ENCODE results near the gene COPZ2. TPM values are rescaled to one million over a fixed set of nuclear protein-coding genes. Genes with fewer than 3 reads are reported as not detected.
"Not testable (repeated sequence)": the region's sequence is repeated elsewhere in the genome, so short reads cannot be mapped to it uniquely, and the experiment has no call there.

Gene COPZ2
- polyA plus RNA-seq, 1 donor from 2014 or later, result 1.7 TPM

DNA sequence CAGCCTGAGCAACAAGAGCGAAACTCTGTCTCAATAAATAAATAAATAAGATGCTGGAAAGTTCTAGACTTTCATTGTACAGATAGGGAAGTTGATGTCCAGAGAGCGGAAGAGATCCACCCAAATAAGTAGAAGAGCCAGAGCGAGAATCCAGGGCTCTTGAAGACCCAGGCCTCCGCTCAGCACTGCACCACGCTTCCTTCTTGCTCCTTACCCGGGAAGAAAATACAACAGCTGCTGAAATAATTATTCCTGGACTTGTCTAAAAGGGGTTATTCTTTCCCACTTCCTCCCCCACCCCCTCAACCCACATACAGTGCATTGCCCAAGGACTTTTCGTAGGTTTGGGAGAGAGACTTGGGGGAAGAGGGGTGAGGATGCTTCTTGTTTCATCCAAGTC is 40.0 kb downstream of the COPZ2 start:
- H3K9me3 Mint-ChIP-seq, result no peaks in the 10 kb centered on the region
- peaks cover 0 to 4% (median 0%) of the 10 kb centered on the region in 3 donors for H3K4me1 Mint-ChIP-seq
- no peaks in the 10 kb centered on the region for H3K36me3 Mint-ChIP-seq
- no peak overlapping the region for H3K27ac Mint-ChIP-seq
- no peak overlapping the region for H3K4me3 Mint-ChIP-seq
- H3K27me3 Mint-ChIP-seq, result peaks cover 2% of the 10 kb centered on the region

- Mint-ChIP-seq H3K27me3 (peaks cover 2% of the 10 kb centered on the region), H3K9me3 (no peaks in the 10 kb centered on the region), H3K4me1 (no peaks in the 10 kb centered on the region), H3K27ac (peak overlapping the region in 1 of 3 donors; percentile 53), H3K36me3 (no peaks in the 10 kb centered on the region), H3K4me3 (no peak overlapping the region)
These were observed 41.4 kb downstream of the COPZ2 start for GRCh38 chr17:47996201-47996600.

GRCh38 chr17:47995241-47995935 is 42.2 kb downstream of the COPZ2 start:
- H3K4me1 Mint-ChIP-seq, result no peaks in the 10 kb centered on the region
- no peaks in the 10 kb centered on the region for H3K9me3 Mint-ChIP-seq
- H3K27me3 Mint-ChIP-seq, result peaks cover 2% of the 10 kb centered on the region
- H3K4me3 Mint-ChIP-seq, result peak overlapping the region in 1 of 4 donors; percentile 17
- no peak overlapping the region for H3K27ac Mint-ChIP-seq
- H3K36me3 Mint-ChIP-seq, result no peaks in the 10 kb centered on the region

- H3K27me3 Mint-ChIP-seq, result peaks cover 2% of the 10 kb centered on the region
- H3K9me3 Mint-ChIP-seq, result no peaks in the 10 kb centered on the region
- no peak overlapping the region for H3K4me3 Mint-ChIP-seq
- no peaks in the 10 kb centered on the region for H3K36me3 Mint-ChIP-seq
- no peak overlapping the region for H3K27ac Mint-ChIP-seq
- H3K4me1 Mint-ChIP-seq, result no peaks in the 10 kb centered on the region
These were observed 42.9 kb downstream of the COPZ2 start for GRCh38 chr17:47994724-47995123.

GRCh38 chr17:47993964-47994363 is 43.6 kb downstream of the COPZ2 start:
- Mint-ChIP-seq H3K4me3 (no peak overlapping the region), H3K36me3 (no peaks in the 10 kb centered on the region), H3K9me3 (no peaks in the 10 kb centered on the region), H3K27ac (no peak overlapping the region), H3K4me1 (no peaks in the 10 kb centered on the region), H3K27me3 (peaks cover 2% of the 10 kb centered on the region)

DNA sequence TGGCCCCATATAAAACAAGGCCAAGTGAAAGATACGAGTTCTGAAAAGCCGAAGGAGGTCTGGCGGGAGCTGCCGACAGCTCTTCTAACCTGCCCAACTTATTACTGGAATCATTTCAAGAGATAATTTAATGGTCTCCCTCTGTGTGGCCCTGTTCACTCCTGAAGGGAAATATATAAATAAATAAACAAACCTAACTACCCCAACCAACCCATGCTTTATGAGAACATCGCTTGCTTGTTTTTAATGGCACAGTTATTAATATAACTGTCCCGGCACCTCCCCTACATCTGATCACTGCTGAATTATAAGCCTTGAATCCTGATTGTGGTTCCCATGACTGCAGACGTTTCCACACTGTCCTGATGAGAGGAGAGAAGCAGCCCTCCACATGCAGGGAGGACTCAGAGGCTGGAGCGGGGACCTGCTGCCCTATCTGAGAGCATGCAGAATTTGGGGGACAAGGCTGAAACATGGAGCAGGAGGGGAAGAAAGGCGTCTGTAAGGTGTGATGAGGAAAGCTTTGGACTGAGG is 44.5 kb downstream of the COPZ2 start:
- H3K4me1 Mint-ChIP-seq, result no peaks in the 10 kb centered on the region
- no peak overlapping the region for H3K27ac Mint-ChIP-seq
- H3K4me3 Mint-ChIP-seq, result no peak overlapping the region
- H3K36me3 Mint-ChIP-seq, result no peaks in the 10 kb centered on the region
- H3K27me3 Mint-ChIP-seq, result peaks cover 2% of the 10 kb centered on the region
- H3K9me3 Mint-ChIP-seq, result no peaks in the 10 kb centered on the region

DNA sequence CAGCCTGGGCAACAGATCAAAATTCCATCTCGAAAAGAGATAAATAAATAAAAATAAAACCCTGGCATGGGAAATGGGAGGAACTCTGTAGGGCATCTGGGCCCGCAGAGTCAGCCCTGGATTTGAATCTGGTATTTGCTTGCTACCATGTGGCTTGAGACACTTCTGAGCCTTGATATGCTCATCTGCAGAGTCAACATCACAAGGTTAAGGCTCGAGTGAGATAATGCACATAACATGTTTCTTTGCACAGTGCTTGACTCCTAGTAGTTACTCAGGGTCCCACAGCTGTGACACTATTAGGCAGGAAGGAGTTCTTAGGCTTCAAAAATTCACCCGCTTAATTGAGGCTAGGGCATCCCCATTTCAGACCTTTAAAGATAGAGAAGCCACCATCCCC is 45.4 kb downstream of the COPZ2 start:
- Mint-ChIP-seq H3K4me1 (no peaks in the 10 kb centered on the region), H3K9me3 (no peaks in the 10 kb centered on the region), H3K27me3 (peaks cover 2% of the 10 kb centered on the region), H3K36me3 (no peaks in the 10 kb centered on the region), H3K4me3 (no peak overlapping the region), H3K27ac (no peak overlapping the region)

- no peaks in the 10 kb centered on the region for H3K9me3 Mint-ChIP-seq
- H3K4me3 Mint-ChIP-seq, result no peak overlapping the region
- H3K4me1 Mint-ChIP-seq, result no peaks in the 10 kb centered on the region
- peaks cover 2% of the 10 kb centered on the region for H3K27me3 Mint-ChIP-seq
- no peaks in the 10 kb centered on the region for H3K36me3 Mint-ChIP-seq
- no peak overlapping the region for H3K27ac Mint-ChIP-seq
These were observed 46.5 kb downstream of the COPZ2 start for GRCh38 chr17:47990962-47991731.

DNA sequence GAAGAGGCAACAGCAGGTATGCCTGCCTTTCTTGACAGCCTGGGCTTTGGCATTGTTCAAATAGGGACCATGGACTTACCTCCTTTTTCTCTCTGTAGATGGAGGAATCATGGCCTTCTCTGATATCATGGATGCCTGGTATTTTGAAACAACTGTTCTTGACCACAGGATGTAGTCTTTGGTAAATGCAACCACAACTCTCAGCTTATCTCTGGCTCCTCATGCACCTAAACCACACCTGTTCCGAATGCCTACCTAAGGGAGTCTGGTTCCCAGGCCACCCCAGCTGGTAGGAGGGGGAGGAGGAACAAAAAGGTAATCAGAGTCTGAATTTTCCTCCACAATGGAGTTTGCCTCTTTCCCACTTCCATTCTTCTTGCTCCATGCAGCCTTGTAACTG is 47.9 kb downstream of the COPZ2 start:
- Mint-ChIP-seq H3K9me3 (no peaks in the 10 kb centered on the region), H3K27me3 (peaks cover 2% of the 10 kb centered on the region), H3K4me3 (no peak overlapping the region), H3K36me3 (no peaks in the 10 kb centered on the region), H3K4me1 (no peaks in the 10 kb centered on the region), H3K27ac (no peak overlapping the region)

DNA sequence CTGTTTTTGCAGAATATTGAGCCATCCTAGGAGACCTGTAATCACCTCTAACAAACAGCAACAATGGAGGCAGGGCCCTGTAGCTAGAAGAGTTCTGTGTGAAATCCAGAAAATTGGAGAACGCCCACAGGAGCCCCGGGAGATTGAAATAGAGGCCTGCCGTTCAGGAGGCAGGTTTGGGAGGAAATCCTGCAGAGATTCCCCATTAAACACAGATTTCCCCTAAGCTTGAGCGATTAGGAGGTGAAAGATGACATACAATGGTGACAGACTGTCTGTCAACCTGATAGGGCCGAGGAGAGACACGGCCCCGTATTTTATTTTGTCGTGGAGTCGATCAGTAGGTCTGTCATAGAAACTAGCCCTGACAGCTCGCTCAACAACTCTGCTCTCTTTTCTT is 48.4 kb downstream of the COPZ2 start:
- Mint-ChIP-seq H3K4me3 (no peak overlapping the region), H3K36me3 (no peaks in the 10 kb centered on the region), H3K27me3 (no peaks in the 10 kb centered on the region), H3K27ac (no peak overlapping the region), H3K9me3 (no peaks in the 10 kb centered on the region), H3K4me1 (no peaks in the 10 kb centered on the region)

DNA sequence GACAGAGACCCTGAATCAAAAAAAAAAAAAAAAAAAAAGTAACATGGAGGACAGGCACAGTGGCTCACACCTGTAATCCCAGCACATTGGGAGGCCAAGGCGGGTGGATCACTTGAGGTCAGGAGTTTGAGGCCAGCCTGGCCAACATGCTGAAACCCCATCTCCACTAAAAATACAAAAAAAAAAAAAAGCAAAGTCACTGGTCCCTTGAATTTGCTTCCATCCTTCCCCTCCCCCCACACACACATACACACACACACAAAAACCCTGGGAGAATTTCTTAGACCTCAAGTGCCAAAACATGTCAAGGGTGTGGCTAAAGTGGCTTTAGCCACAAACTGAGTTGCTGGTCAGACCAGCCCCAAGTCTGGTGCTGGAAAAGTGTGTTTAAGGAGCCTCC is 49.2 kb downstream of the COPZ2 start:
- H3K4me3 Mint-ChIP-seq, H3K36me3 Mint-ChIP-seq, H3K9me3 Mint-ChIP-seq, H3K4me1 Mint-ChIP-seq, H3K27ac Mint-ChIP-seq, H3K27me3 Mint-ChIP-seq: not testable (repeated sequence)

GRCh38 chr17:47987240-47987835 is 50.3 kb downstream of the COPZ2 start:
- Mint-ChIP-seq H3K27ac (no peak overlapping the region), H3K27me3 (no peaks in the 10 kb centered on the region), H3K9me3 (no peaks in the 10 kb centered on the region), H3K36me3 (peaks cover 3% of the 10 kb centered on the region), H3K4me1 (no peaks in the 10 kb centered on the region), H3K4me3 (no peak overlapping the region)

DNA sequence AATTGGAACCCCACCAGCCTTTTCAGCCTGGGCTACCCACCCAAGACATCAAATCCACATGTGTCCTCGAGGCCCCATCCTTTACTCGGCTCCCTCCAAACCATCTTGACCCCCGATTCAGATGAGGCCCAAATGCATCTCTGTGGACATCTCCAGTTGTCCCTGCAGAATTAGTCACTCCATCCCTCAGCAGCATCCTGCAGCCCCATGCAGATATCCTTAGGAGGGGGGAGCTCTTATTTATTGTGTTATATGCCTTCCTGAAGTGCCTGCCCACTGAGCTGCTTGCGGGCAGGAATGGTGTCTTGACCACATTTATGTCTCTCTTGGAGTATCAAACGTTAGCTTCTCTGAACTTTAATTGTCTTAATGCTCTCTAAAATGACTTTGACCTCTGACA is 51.1 kb downstream of the COPZ2 start:
- no peaks in the 10 kb centered on the region for H3K9me3 Mint-ChIP-seq
- H3K36me3 Mint-ChIP-seq, result peaks cover 3% of the 10 kb centered on the region
- no peaks in the 10 kb centered on the region for H3K27me3 Mint-ChIP-seq
- no peak overlapping the region for H3K27ac Mint-ChIP-seq
- H3K4me3 Mint-ChIP-seq, result no peak overlapping the region
- H3K4me1 Mint-ChIP-seq, result no peaks in the 10 kb centered on the region

DNA sequence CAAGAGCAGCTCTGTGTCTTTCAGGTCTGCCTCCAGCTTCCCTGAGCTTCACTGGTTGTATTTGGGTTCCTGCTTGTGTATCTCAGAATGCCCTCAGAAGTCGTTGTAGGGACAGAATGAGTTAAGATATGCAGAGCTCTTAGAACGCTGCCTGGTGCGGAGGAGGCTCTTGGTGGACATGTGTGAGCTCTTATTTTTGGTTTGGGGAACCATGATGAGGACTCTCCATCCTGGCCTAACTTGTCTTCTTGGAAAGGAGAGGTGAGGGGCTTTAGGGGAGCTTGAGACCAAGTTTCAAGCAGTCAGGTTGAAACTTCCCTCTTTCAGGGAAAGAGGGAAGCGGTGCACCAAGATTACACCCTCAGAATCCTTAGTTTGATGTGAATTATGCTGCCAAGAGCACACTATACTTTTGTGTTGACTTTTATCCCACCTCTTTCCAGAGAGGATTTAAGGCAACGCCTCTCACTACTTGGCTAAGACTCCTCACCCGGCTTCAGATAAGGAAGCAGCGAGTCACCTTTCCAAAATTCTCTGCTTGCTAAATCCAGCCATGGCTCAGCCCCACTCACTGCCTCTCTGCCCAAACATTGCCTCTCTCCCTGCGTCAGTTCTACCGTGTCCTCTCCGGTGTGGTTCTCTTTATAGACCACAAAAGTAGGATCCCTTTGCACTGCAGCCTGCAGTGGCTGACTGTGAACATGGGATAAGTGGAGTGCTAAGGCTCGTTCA is 53.9 kb downstream of the COPZ2 start:
- no peak overlapping the region for H3K4me3 Mint-ChIP-seq
- no peak overlapping the region for H3K27ac Mint-ChIP-seq
- H3K27me3 Mint-ChIP-seq, result no peaks in the 10 kb centered on the region
- H3K4me1 Mint-ChIP-seq, result no peaks in the 10 kb centered on the region
- no peaks in the 10 kb centered on the region for H3K9me3 Mint-ChIP-seq
- H3K36me3 Mint-ChIP-seq, result peaks cover 3% of the 10 kb centered on the region

Measured in IgD-negative memory B cell (primary cell).